HepG2 (cell line): ENCODE data around the gene PIK3R1. TPM values are rescaled to one million over a fixed set of nuclear protein-coding genes. Genes with fewer than 3 reads are reported as not detected.

Source experiments
- ATAC-seq: fragments of 200-7000 bp; cut with Tn5 transposase; 3 replicates; pipeline ENCODE4 v1.9.1; 2020; ENCODE audit warnings: mild to moderate bottlenecking, moderate library complexity
- BruUV-seq: library from RNA; stranded (reverse); fragments of 400-500 nt; replicated peaks from 2 replicates; lab custom pipeline; 2021; lab: Mats Ljungman, UMichigan
- CTCF ChIA-PET: fragments of 300-600 bp; formaldehyde crosslinking; extraction: SDS; loops from one replicate; lab custom pipeline; 2021; ENCODE audit warnings: low total read pairs, inconsistent platforms, low intra/inter-chr PET ratio; lab: Yijun Ruan, JAX
- POLR2A ChIA-PET: fragments of 350-600 bp; sonication (Branson Sonifier 250); formaldehyde crosslinking; loops from one replicate; lab custom pipeline; 2020; ENCODE audit warnings: antibody characterized with exemption, inconsistent platforms; lab: Yijun Ruan, JAX
- DNase-seq: peaks from one replicate; pipeline ENCODE4 v3.0.0-alpha.2; 2015; ENCODE audit warnings: low spot score
- FAIRE-seq: peaks from 3 replicates; lab custom pipeline; 2011; peaks lifted over from hg19 to GRCh38; lab: Jason Lieb, UNC
- H2AFZ ChIP-seq: one replicate; pipeline ENCODE4 v1.6.1; 2011; ENCODE audit warnings: low read length, inconsistent platforms
- H3K27ac ChIP-seq: fragments of 300-600 bp; 3 replicates; pipeline ENCODE4 v1.8.0; 2011; ENCODE audit warnings: mixed run types, mild to moderate bottlenecking, mixed read lengths, low read length, inconsistent platforms; ENCODE audit not compliant: insufficient read depth; ENCODE audit errors: extremely low read length
- H3K27me3 ChIP-seq, 2 experiments: fragments of 200-600 bp in 1 of 2; 2 replicates in 1 of 2; 3 replicates in 1 of 2; pipeline versions ENCODE4 v1.6.0 to v1.8.0; 2011; ENCODE audit warnings: low read length in 2 of 2, mild to moderate bottlenecking in 2 of 2, moderate library complexity in 2 of 2, inconsistent platforms in 1 of 2; ENCODE audit not compliant: insufficient read depth in 2 of 2, control insufficient read depth in 1 of 2
- H3K36me3 ChIP-seq, 2 experiments: fragments of 200-600 bp in 1 of 2; replicated peaks in 1 of 2; 2 replicates in 1 of 2; 3 replicates in 1 of 2; pipeline versions ENCODE4 v1.5.1 to v1.8.0; 2011; ENCODE audit warnings: low read length in 2 of 2, inconsistent platforms in 1 of 2; ENCODE audit not compliant: insufficient read depth in 2 of 2, control insufficient read depth in 1 of 2
- H3K4me1 ChIP-seq: 2 replicates; pipeline ENCODE4 v1.5.1; 2012; ENCODE audit warnings: low read length, inconsistent platforms; ENCODE audit not compliant: insufficient read depth
- H3K4me2 ChIP-seq: 2 replicates; pipeline ENCODE4 v1.6.0; 2011; ENCODE audit warnings: low read depth, low read length, inconsistent platforms
- H3K4me3 ChIP-seq, 3 experiments: fragments of 200-600 bp in 1 of 3; sonication (generic), shearing (Covaris generic) in 1 of 3; replicated peaks in 1 of 3; 2 replicates each; pipeline ENCODE4 v1.5.1; 2011 to 2016; ENCODE audit warnings: low read length in 3 of 3, inconsistent platforms in 2 of 3, low read depth in 2 of 3, mild to moderate bottlenecking in 2 of 3, control low read depth in 1 of 3, mixed read lengths in 1 of 3; ENCODE audit not compliant: insufficient read depth in 1 of 3
- H3K79me2 ChIP-seq: one replicate; pipeline ENCODE4 v1.6.1; 2011; ENCODE audit warnings: low read length, inconsistent platforms; ENCODE audit not compliant: insufficient read depth
- H3K9ac ChIP-seq: 2 replicates; pipeline ENCODE4 v1.6.0; 2011; ENCODE audit warnings: mild to moderate bottlenecking, low read depth, low read length, inconsistent platforms; ENCODE audit not compliant: insufficient read depth
- H3K9me3 ChIP-seq: 2 replicates; pipeline ENCODE4 v1.5.1; 2012; ENCODE audit warnings: mild to moderate bottlenecking, low read length
- H4K20me1 ChIP-seq: 2 replicates; pipeline ENCODE4 v1.6.0; 2011; ENCODE audit warnings: inconsistent platforms, mild to moderate bottlenecking, low read length, moderate library complexity; ENCODE audit not compliant: insufficient read depth
- BATF2 ChIP-seq: sonication (generic); formaldehyde crosslinking; IDR thresholded peaks from 2 replicates; pipeline ENCODE4 v1.8.0; 2022; ENCODE audit warnings: mild to moderate bottlenecking, missing genetic modification reagents, moderate library complexity
- CBX1 ChIP-seq: IDR thresholded peaks from one replicate; pipeline ENCODE4 v1.6.1; 2016; ENCODE audit warnings: antibody characterized with exemption, low read depth
- FOXJ3 ChIP-seq: sonication (generic); formaldehyde crosslinking; IDR thresholded peaks from 2 replicates; pipeline ENCODE4 v1.4.0; 2020; ENCODE audit warnings: missing genetic modification reagents, mild to moderate bottlenecking, borderline replicate concordance
- SMAD1 ChIP-seq: sonication (generic); formaldehyde crosslinking; IDR thresholded peaks from 2 replicates; pipeline ENCODE4 v1.4.0; 2020; ENCODE audit warnings: missing genetic modification reagents, low read depth, mild to moderate bottlenecking, borderline replicate concordance
- SNAPC4 ChIP-seq: sonication (generic); formaldehyde crosslinking; IDR thresholded peaks from 2 replicates; pipeline ENCODE4 v1.4.0; 2020; ENCODE audit warnings: mild to moderate bottlenecking, missing genetic modification reagents
- ZBTB8A ChIP-seq: sonication (generic); formaldehyde crosslinking; IDR thresholded peaks from 2 replicates; pipeline ENCODE4 v1.4.0; 2020; ENCODE audit warnings: mild to moderate bottlenecking, low read depth, missing genetic modification reagents, borderline replicate concordance
- ZNF362 ChIP-seq: sonication (generic); formaldehyde crosslinking; IDR thresholded peaks from 2 replicates; pipeline ENCODE4 v1.4.0; 2020; ENCODE audit warnings: missing genetic modification reagents, mild to moderate bottlenecking, borderline replicate concordance
- ZNF572 ChIP-seq: sonication (generic); formaldehyde crosslinking; IDR thresholded peaks from 2 replicates; pipeline ENCODE4 v1.5.1; 2020; ENCODE audit warnings: mild to moderate bottlenecking, missing genetic modification reagents
- ZNF646 ChIP-seq: sonication (generic); formaldehyde crosslinking; IDR thresholded peaks from 2 replicates; pipeline ENCODE4 v1.9.0; 2021; ENCODE audit warnings: mild to moderate bottlenecking, missing genetic modification reagents
- ZNF652 ChIP-seq: IDR thresholded peaks from 2 replicates; pipeline ENCODE4 v1.6.1; 2016; ENCODE audit warnings: low read depth, borderline replicate concordance
- ZSCAN30 ChIP-seq: sonication (generic); formaldehyde crosslinking; IDR thresholded peaks from 2 replicates; pipeline ENCODE4 v1.5.0; 2020; ENCODE audit warnings: mild to moderate bottlenecking, missing genetic modification reagents
- WGBS: methylation state at CpG from one replicate; pipeline ENCODE4 v1.1.6; 2017; ENCODE audit warnings: low lambda C conversion rate; 5-methylcytosine and 5-hydroxymethylcytosine counted together
- in situ Hi-C: cut with HindIII; loops from 2 replicates; pipeline ENCODE4 v1.10.0; 2017; ENCODE audit warnings: low pct_unique_long_range_greater_than_20kb; ENCODE audit not compliant: extremely low pct_ligation_motif_present
- intact Hi-C: fragments of 100-400 bp; cut with micrococcal nuclease; formaldehyde crosslinking; loops from one replicate; pipeline ENCODE4 v1.10.0; 2022; ENCODE audit not compliant: unreplicated experiment
- polyA plus RNA-seq, 8 experiments: library from polyadenylated mRNA; depleted of rRNA in 3 of 8; stranded (reverse) in 7 of 8; unstranded in 1 of 8; fragments of >200 nt; fragmentation: Illumina TruSeq in 4 of 8; extraction: Trizol in 4 of 8; gene quantifications; 2 replicates each; pipeline versions ENCODE4 v1.2.1 to v1.2.3, GENCODE V29; 2011 to 2016; ENCODE audit warnings: low read depth in 4 of 8, missing spikeins in 1 of 8, mixed read lengths in 1 of 8; ENCODE audit not compliant: insufficient read depth in 1 of 8
- total RNA-seq, 5 experiments: library from RNA; depleted of rRNA; stranded (reverse); fragments of >200 nt; fragmentation: Illumina TruSeq; extraction: Trizol; gene quantifications; 2 replicates each; pipeline ENCODE4 v1.2.3, GENCODE V29; 2016; ENCODE audit warnings: low read depth in 1 of 5

The PIK3R1 gene
- total and polyA plus RNA-seq, 2 of the 13 experiments (the other 11 are each of a cell fraction or from before 2014, with no cell fraction given) = 8.4 to 21.3 TPM

- in situ Hi-C loops = no loop called here
- no peak overlapping the region for H3K4me2 ChIP-seq
- TF ChIP-seq CBX1 = no peak
- no peak for TF ChIP-seq ZSCAN30 (CRISPR knock-in tag)
- TF ChIP-seq BATF2 (CRISPR knock-in tag) = no peak
- TF ChIP-seq SMAD1 = no peak
- TF ChIP-seq ZNF652 = no peak
- TF ChIP-seq ZNF572 (CRISPR knock-in tag) = no peak
- no peak for TF ChIP-seq ZNF362 (CRISPR knock-in tag)
- no peak for TF ChIP-seq ZNF646
- no peak for TF ChIP-seq ZBTB8A (CRISPR knock-in tag)
- TF ChIP-seq SNAPC4 (CRISPR knock-in tag) = no peak
- TF ChIP-seq FOXJ3 (CRISPR knock-in tag) = no peak
Measured at GRCh38 chr5:68277431-68277830, 61.9 kb downstream of the PIK3R1 start.

More at GRCh38 chr5:68277431-68277830, 61.9 kb downstream of the PIK3R1 start:
- Histone ChIP-seq H2AFZ (no peak overlapping the region), H3K36me3 (peaks cover 18 to 88% of the 10 kb centered on the region in 2 experiments; a peak in 4 of 5 replicates), H3K9me3 (no peaks in the 10 kb centered on the region), H3K27ac (no peak overlapping the region), H3K79me2 (peaks cover 6% of the 10 kb centered on the region), H3K4me1 (no peaks in the 10 kb centered on the region), H3K27me3 (no peaks in the 10 kb centered on the region), H3K4me3 (no peak overlapping the region), H4K20me1 (no peaks in the 10 kb centered on the region; the same call in 1 of the 2 replicates), H3K9ac (no peak overlapping the region)
- no peak for FAIRE-seq
- intact Hi-C loops = no loop called here
- CTCF ChIA-PET = no interaction called here
- DNase-seq = no peak
- ATAC-seq = no peak
- 98% methylated on average over 5 of the region's 5 CpGs for WGBS
- POLR2A ChIA-PET = no interaction called here
- BruUV-seq = no TSS peak
